Measurements from ENCODE around the gene ANLN. TPM values are rescaled to one million over a fixed set of nuclear protein-coding genes. Genes with fewer than 3 reads are reported as not detected.

The ANLN gene
- polyA plus RNA-seq, 1 donor (not counting 4 experiments of a cell fraction or from before 2014, with no cell fraction given), result 65.8 TPM

- DNase-seq (ENCODE audit: low read depth, low spot score), result no peak
- Histone ChIP-seq H2AFZ (ENCODE audit: control insufficient read depth, low read length) (no peak overlapping the region), H3K36me3 (ENCODE audit: control insufficient read depth in 2 of 2, extremely low read depth in 1 of 2, insufficient read depth in 2 of 2, low read length in 2 of 2) (peaks cover 2 to 24% of the 10 kb centered on the region in 2 experiments), H3K4me1 (ENCODE audit: control insufficient read depth, extremely low read depth, insufficient read depth, low read length) (peaks cover 20% of the 10 kb centered on the region), H3K9me3 (ENCODE audit: control insufficient read depth, low read depth, low read length) (no peaks in the 10 kb centered on the region), H3K9ac (ENCODE audit: control insufficient read depth, extremely low read depth, insufficient read depth, low read length) (no peak overlapping the region), H4K20me1 (ENCODE audit: control insufficient read depth, extremely low read depth, insufficient read depth, low read length) (peaks cover 2% of the 10 kb centered on the region), H3K27me3 (ENCODE audit: control insufficient read depth, extremely low read depth, insufficient read depth, low read length) (no peaks in the 10 kb centered on the region), H3K4me2 (ENCODE audit: control insufficient read depth, extremely low read depth, insufficient read depth, low read depth, low read length) (no peak overlapping the region), H3K4me3 (ENCODE audit: control insufficient read depth in 2 of 3, extremely low read depth in 1 of 3, insufficient read depth in 2 of 3, low read depth in 1 of 3, low read length in 3 of 3) (no peak overlapping the region), H3K9me1 (ENCODE audit: control insufficient read depth, extremely low read depth, insufficient read depth, low read length) (no peaks in the 10 kb centered on the region), H3K27ac (ENCODE audit: control insufficient read depth, insufficient read depth, low read length) (no peak overlapping the region), H3K79me2 (ENCODE audit: control insufficient read depth, insufficient read depth, low read length) (peaks cover 90% of the 10 kb centered on the region)
- dilution Hi-C loops (cut with MboI; ENCODE audit: extremely low pct_ligation_motif_present, low sequenced_read_pairs), result no loop called here
- TF ChIP-seq EZH2 (IDR thresholded peaks at IDR 0.05; ENCODE audit: low read length) (no peak), CTCF (optimal IDR thresholded peaks at IDR 0.05 in 1 of 3, IDR thresholded peaks at IDR 0.05 in 1 of 3, conservative IDR thresholded peaks at IDR 0.05 in 1 of 3; ENCODE audit: extremely low read depth in 1 of 3, insufficient read depth in 2 of 3, low read length in 3 of 3) (no peak)
- no peak for FAIRE-seq
Measured at GRCh38 chr7:36396150-36396549, 6.5 kb downstream of the ANLN start.

GRCh38 chr7:36400036-36400435 lies 10.4 kb downstream of the ANLN start:
- no peak for TF ChIP-seq EZH2 (IDR thresholded peaks at IDR 0.05; ENCODE audit: low read length)
- no peak for TF ChIP-seq CTCF (optimal IDR thresholded peaks at IDR 0.05 in 1 of 3, IDR thresholded peaks at IDR 0.05 in 1 of 3, conservative IDR thresholded peaks at IDR 0.05 in 1 of 3; ENCODE audit: extremely low read depth in 1 of 3, insufficient read depth in 2 of 3, low read length in 3 of 3)
- Histone ChIP-seq H3K4me2 (ENCODE audit: control insufficient read depth, extremely low read depth, insufficient read depth, low read depth, low read length) (no peak overlapping the region), H3K79me2 (ENCODE audit: control insufficient read depth, insufficient read depth, low read length) (peaks cover 85% of the 10 kb centered on the region), H3K9me1 (ENCODE audit: control insufficient read depth, extremely low read depth, insufficient read depth, low read length) (no peaks in the 10 kb centered on the region), H3K27me3 (ENCODE audit: control insufficient read depth, extremely low read depth, insufficient read depth, low read length) (no peaks in the 10 kb centered on the region), H2AFZ (ENCODE audit: control insufficient read depth, low read length) (no peak overlapping the region), H3K9me3 (ENCODE audit: control insufficient read depth, low read depth, low read length) (no peaks in the 10 kb centered on the region), H3K4me1 (ENCODE audit: control insufficient read depth, extremely low read depth, insufficient read depth, low read length) (no peaks in the 10 kb centered on the region), H3K9ac (ENCODE audit: control insufficient read depth, extremely low read depth, insufficient read depth, low read length) (no peak overlapping the region), H3K4me3 (ENCODE audit: control insufficient read depth in 2 of 3, extremely low read depth in 1 of 3, insufficient read depth in 2 of 3, low read depth in 1 of 3, low read length in 3 of 3) (no peak overlapping the region), H3K27ac (ENCODE audit: control insufficient read depth, insufficient read depth, low read length) (no peak overlapping the region), H4K20me1 (ENCODE audit: control insufficient read depth, extremely low read depth, insufficient read depth, low read length) (peaks cover 2% of the 10 kb centered on the region), H3K36me3 (ENCODE audit: control insufficient read depth in 2 of 2, extremely low read depth in 1 of 2, insufficient read depth in 2 of 2, low read length in 2 of 2) (peaks cover 2 to 34% of the 10 kb centered on the region in 2 experiments)
- dilution Hi-C loops (cut with MboI; ENCODE audit: extremely low pct_ligation_motif_present, low sequenced_read_pairs), result no loop called here
- no peak for FAIRE-seq
- DNase-seq (ENCODE audit: low read depth, low spot score), result no peak

All from keratinocyte (primary cell).